K562 (cell line): ENCODE results near the gene JDP2. TPM values are rescaled to one million over a fixed set of nuclear protein-coding genes. Genes with fewer than 3 reads are reported as not detected.

Source experiments
- ATAC-seq: fragments of 200-7000 bp; cut with Tn5 transposase; 3 replicates; pipeline ENCODE4 v1.9.1; 2020; ENCODE audit warnings: moderate library complexity
- BruUV-seq: library from RNA; stranded (reverse); fragments of 400-500 nt; replicated peaks from 2 replicates; lab custom pipeline; 2021; lab: Mats Ljungman, UMichigan
- CTCF ChIA-PET: fragments of 300-600 bp; formaldehyde crosslinking; extraction: SDS; loops from one replicate; lab custom pipeline; 2021; ENCODE audit warnings: low intra/inter-chr PET ratio; lab: Yijun Ruan, JAX
- POLR2A ChIA-PET: fragments of 300-600, 350-650 bp; sonication (Branson Sonifier 250); formaldehyde crosslinking; extraction: SDS; loops from one replicate; lab custom pipeline; 2021; ENCODE audit warnings: antibody characterized with exemption, inconsistent platforms; lab: Yijun Ruan, JAX
- DNase-seq, 4 experiments: peaks; one replicate each; pipeline versions ENCODE4 v3.0.0 to v3.0.0-alpha.2; 2011 to 2018; ENCODE audit warnings: low spot score in 3 of 4, mixed read lengths in 3 of 4; ENCODE audit errors: extremely low read depth in 1 of 4
- FAIRE-seq: peaks from 2 replicates; lab custom pipeline; 2011; peaks lifted over from hg19 to GRCh38; lab: Jason Lieb, UNC
- H2AFZ ChIP-seq: 2 replicates; pipeline ENCODE4 v1.6.0; 2011; ENCODE audit warnings: low read depth, low read length, control low read depth, inconsistent platforms
- H3K27ac ChIP-seq: fragments of 200-600 bp; 3 replicates; pipeline ENCODE4 v1.8.0; 2011; ENCODE audit warnings: low read depth, mild to moderate bottlenecking, control low read depth, inconsistent platforms, low read length, moderate library complexity, mixed read lengths; ENCODE audit errors: extremely low read depth
- H3K27me3 ChIP-seq, 2 experiments: fragments of 300-600 bp in 1 of 2; 2 replicates in 1 of 2; 3 replicates in 1 of 2; pipeline versions ENCODE4 v1.6.0 to v1.8.0; 2011; ENCODE audit warnings: inconsistent platforms in 2 of 2, low read length in 2 of 2, mild to moderate bottlenecking in 1 of 2, mixed read lengths in 1 of 2, moderate library complexity in 1 of 2; ENCODE audit not compliant: control insufficient read depth in 2 of 2, insufficient read depth in 2 of 2
- H3K36me3 ChIP-seq: fragments of 300-600 bp; 3 replicates; pipeline ENCODE4 v1.8.0; 2011; ENCODE audit warnings: mild to moderate bottlenecking, low read length, inconsistent platforms; ENCODE audit not compliant: control insufficient read depth, insufficient read depth
- H3K4me1 ChIP-seq, 2 experiments: fragments of 200-600 bp in 1 of 2; replicated peaks in 1 of 2; 2 replicates in 1 of 2; 3 replicates in 1 of 2; pipeline versions ENCODE4 v1.5.1 to v1.8.0; 2011; ENCODE audit warnings: inconsistent platforms in 2 of 2, low read length in 2 of 2, mild to moderate bottlenecking in 1 of 2, mixed read lengths in 1 of 2, moderate library complexity in 1 of 2; ENCODE audit not compliant: control insufficient read depth in 2 of 2, insufficient read depth in 2 of 2
- H3K4me2 ChIP-seq: 2 replicates; pipeline ENCODE4 v1.6.1; 2011; ENCODE audit warnings: low read length, control low read depth, inconsistent platforms, mixed read lengths; ENCODE audit not compliant: insufficient read depth
- H3K4me3 ChIP-seq: fragments of 200-600 bp; sonication (generic), shearing (Covaris generic); 2 replicates; pipeline ENCODE4 v1.5.1; 2016; ENCODE audit warnings: control low read depth, inconsistent platforms
- H3K79me2 ChIP-seq: fragments of 200-600 bp; 3 replicates; pipeline ENCODE4 v1.8.0; 2011; ENCODE audit warnings: low read length, inconsistent platforms; ENCODE audit not compliant: control insufficient read depth, insufficient read depth
- H3K9ac ChIP-seq, 2 experiments: 2 replicates each; pipeline versions ENCODE4 v1.6.0 to v1.6.1; 2011; ENCODE audit warnings: low read depth in 2 of 2, low read length in 2 of 2, control low read depth in 1 of 2, inconsistent platforms in 1 of 2, mild to moderate bottlenecking in 1 of 2, mixed read lengths in 1 of 2; ENCODE audit not compliant: insufficient read depth in 1 of 2
- H3K9me1 ChIP-seq: one replicate; pipeline ENCODE4 v1.6.0; 2011; ENCODE audit warnings: inconsistent platforms, mild to moderate bottlenecking, low read length, moderate library complexity; ENCODE audit not compliant: control insufficient read depth, insufficient read depth
- H3K9me3 ChIP-seq: replicated peaks from 2 replicates; pipeline ENCODE4 v1.5.1; 2011; ENCODE audit warnings: low read depth, low read length, inconsistent platforms; ENCODE audit not compliant: control insufficient read depth, insufficient read depth
- H4K20me1 ChIP-seq: replicated peaks from 2 replicates; pipeline ENCODE4 v1.6.1; 2011; ENCODE audit warnings: low read length, inconsistent platforms, mixed read lengths; ENCODE audit not compliant: control insufficient read depth, insufficient read depth
- PHTF2 ChIP-seq: fragments of 250-450 bp; sonication (Bioruptor Pico); IDR thresholded peaks from 2 replicates; pipeline ENCODE4 v1.5.0; 2021; ENCODE audit warnings: mild to moderate bottlenecking
- PURB ChIP-seq: sonication (generic); formaldehyde crosslinking; IDR thresholded peaks from 2 replicates; pipeline ENCODE4 v1.9.0; 2021; ENCODE audit warnings: low read depth, mild to moderate bottlenecking, missing genetic modification reagents
- ZNF175 ChIP-seq: fragments of 200-800 bp; sonication (Bioruptor generic); IDR thresholded peaks from 2 replicates; pipeline ENCODE4 v1.6.1; 2016; ENCODE audit warnings: low read depth, mild to moderate bottlenecking, missing genetic modification characterization, missing compliant biosample characterization
- WGBS: fragments of 100-300 bp; shearing (Covaris generic); methylation state at CpG from one replicate; pipeline ENCODE4 v1.1.6; 2016; ENCODE audit warnings: low coverage, mixed read lengths; ENCODE audit not compliant: insufficient coverage; ENCODE audit errors: missing lambda C conversion rate; 5-methylcytosine and 5-hydroxymethylcytosine counted together
- in situ Hi-C: fragments of 300-500 bp; cut with MboI; formaldehyde crosslinking; loops from 4 replicates; pipeline ENCODE4 v1.15.0; 2018; ENCODE audit warnings: inconsistent platforms, mixed read lengths
- intact Hi-C: fragments of 100-400 bp; cut with micrococcal nuclease; formaldehyde crosslinking; loops from 2 replicates; pipeline ENCODE4 v1.14.2; 2022
- polyA plus RNA-seq, 8 experiments: library from polyadenylated mRNA; depleted of rRNA in 4 of 8; stranded (reverse) in 5 of 8; unstranded in 3 of 8; fragments of >200 nt; fragmentation: Nextera tagmentation in 2 of 8; fragmentation: Illumina TruSeq in 1 of 8; extraction: Ambion mirVana in 2 of 8; extraction: Trizol in 1 of 8; gene quantifications; 2 replicates each; pipeline versions ENCODE4 v1.2.1 to v1.2.3, GENCODE V29; 2011 to 2014; ENCODE audit warnings: inconsistent platforms in 1 of 8, missing spikeins in 1 of 8
- total RNA-seq, 7 experiments: library from RNA; depleted of rRNA in 6 of 7; stranded (reverse); fragments of >200 nt in 6 of 7; fragmentation: Illumina TruSeq in 2 of 7; extraction: Trizol in 2 of 7; gene quantifications; 2 replicates each; pipeline versions ENCODE4 v1.2.1 to v1.2.3, GENCODE V29; 2011 to 2021; ENCODE audit warnings: low replicate concordance in 1 of 7
- TF ChIP-seq, protein P1 (sequence below): fragments of 200-800 bp; sonication (Bioruptor generic); IDR thresholded peaks from 2 replicates; pipeline ENCODE4 v1.6.1; 2017; ENCODE audit warnings: missing genetic modification characterization, missing compliant biosample characterization

Gene JDP2
- total and polyA plus RNA-seq, 9 of the 15 experiments (the other 6 are each of a cell fraction or from before 2014, with no cell fraction given) = 0.27 to 13.8 (median 3.1) TPM

GRCh38 chr14:75521415-75522199 lies 93.8 kb downstream of the JDP2 start:
- Histone ChIP-seq H3K9me3 (peaks cover 2% of the 10 kb centered on the region; the same call in 1 of the 2 replicates), H3K9ac (no peak overlapping the region), H3K27ac (no peak overlapping the region), H3K36me3 (no peaks in the 10 kb centered on the region), H3K79me2 (no peaks in the 10 kb centered on the region), H3K9me1 (no peaks in the 10 kb centered on the region), H3K4me2 (no peak overlapping the region), H2AFZ (peak overlapping the region; percentile 78), H3K27me3 (peaks cover 0 to 23% of the 10 kb centered on the region in 2 experiments; a peak in 3 of 5 replicates), H3K4me1 (peaks cover 0 to 4% of the 10 kb centered on the region in 2 experiments; a peak in 3 of 5 replicates), H3K4me3 (no peak overlapping the region), H4K20me1 (no peaks in the 10 kb centered on the region)
- ATAC-seq (no peak), FAIRE-seq (no peak), DNase-seq (no peak)
- no TSS peak for BruUV-seq
- POLR2A ChIA-PET = no interaction called here
- intact Hi-C loops (no loop called here), in situ Hi-C loops (no loop called here)
- 20% methylated on average over 10 of the region's 11 CpGs for WGBS
- CTCF ChIA-PET = no interaction called here
- TF ChIP-seq PURB = no peak
- TF ChIP-seq, protein P1, sequence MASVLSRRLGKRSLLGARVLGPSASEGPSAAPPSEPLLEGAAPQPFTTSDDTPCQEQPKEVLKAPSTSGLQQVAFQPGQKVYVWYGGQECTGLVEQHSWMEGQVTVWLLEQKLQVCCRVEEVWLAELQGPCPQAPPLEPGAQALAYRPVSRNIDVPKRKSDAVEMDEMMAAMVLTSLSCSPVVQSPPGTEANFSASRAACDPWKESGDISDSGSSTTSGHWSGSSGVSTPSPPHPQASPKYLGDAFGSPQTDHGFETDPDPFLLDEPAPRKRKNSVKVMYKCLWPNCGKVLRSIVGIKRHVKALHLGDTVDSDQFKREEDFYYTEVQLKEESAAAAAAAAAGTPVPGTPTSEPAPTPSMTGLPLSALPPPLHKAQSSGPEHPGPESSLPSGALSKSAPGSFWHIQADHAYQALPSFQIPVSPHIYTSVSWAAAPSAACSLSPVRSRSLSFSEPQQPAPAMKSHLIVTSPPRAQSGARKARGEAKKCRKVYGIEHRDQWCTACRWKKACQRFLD = 0 out of 2 replicates have a peak, but pooled peaks have one; percentile 55
- no peak for TF ChIP-seq PHTF2 (CRISPR knock-in tag)
- TF ChIP-seq ZNF175 (CRISPR knock-in tag) = 0 out of 2 replicates have a peak, but pooled peaks have one; percentile 32
